ENCODE results near the gene ARMC7.
"Not testable (repeated sequence)": the region's sequence is repeated elsewhere in the genome, so short reads cannot be mapped to it uniquely, and the experiment has no call there.

Gene ARMC7

GRCh38 chr17:75132018-75133000, 22.5 kb downstream of the ARMC7 start:
- H3K79me2 ChIP-seq (ENCODE audit: control insufficient read depth, insufficient read depth, low read length, poor library complexity); H3K9me3 ChIP-seq (ENCODE audit: insufficient read depth, low read depth, low read length); H3K23ac ChIP-seq (ENCODE audit: low read length); H3K4me1 ChIP-seq (ENCODE audit: control insufficient read depth in 1 of 2, insufficient read depth in 2 of 2, low read length in 2 of 2); DNase-seq; H3K27me3 ChIP-seq (ENCODE audit: insufficient read depth, low read length): not testable (repeated sequence)
- Histone ChIP-seq H2BK120ac (ENCODE audit: insufficient read depth, low read length, poor library complexity) (peak overlapping the region; percentile 74), H2AK5ac (ENCODE audit: low read length) (peak overlapping the region; percentile 84), H3K18ac (ENCODE audit: low read length) (peak overlapping the region; percentile 98), H3K36me3 (ENCODE audit: control insufficient read depth in 1 of 2, insufficient read depth in 2 of 2, low read length in 2 of 2) (peaks cover 28 to 29% of the 10 kb centered on the region in 2 experiments), H2BK5ac (ENCODE audit: low read depth, low read length, poor library complexity) (peak overlapping the region; percentile 74), H3K27ac (ENCODE audit: low read depth, low read length) (peak overlapping the region; percentile 91), H4K12ac (ENCODE audit: low read depth, low read length) (peak overlapping the region; percentile 98), H3K79me1 (ENCODE audit: low read length) (peaks cover 11% of the 10 kb centered on the region), H3K14ac (ENCODE audit: low read length) (peak overlapping the region; percentile 95), H4K91ac (ENCODE audit: low read depth, low read length) (peak overlapping the region; percentile 98), H3K4me3 (ENCODE audit: low read depth, low read length) (peak overlapping the region; percentile 87), H4K8ac (ENCODE audit: low read depth, low read length) (peak overlapping the region; percentile 100), H3K4ac (ENCODE audit: low read depth, low read length) (peak overlapping the region; percentile 94), H3K9ac (ENCODE audit: low read length) (peak overlapping the region; percentile 92), H2AFZ (ENCODE audit: insufficient read depth, low read length, poor library complexity) (peak overlapping the region; percentile 98), H3K4me2 (ENCODE audit: low read length) (peak overlapping the region; percentile 88), H2BK12ac (ENCODE audit: low read length) (peak overlapping the region; percentile 16)
- no CpG with 5 or more reads among the region's 40 CpGs for WGBS (ENCODE audit: extremely low coverage, insufficient coverage, insufficient read length)

- H3K18ac ChIP-seq (ENCODE audit: low read length), result no peak overlapping the region
- H3K4ac ChIP-seq (ENCODE audit: low read depth, low read length), result no peak overlapping the region
- H3K4me1 ChIP-seq (ENCODE audit: control insufficient read depth in 1 of 2, insufficient read depth in 2 of 2, low read length in 2 of 2), result peaks cover 0 to 6% of the 10 kb centered on the region in 2 experiments
- no peak overlapping the region for H3K23ac ChIP-seq (ENCODE audit: low read length)
- H3K9ac ChIP-seq (ENCODE audit: low read length), result no peak overlapping the region
- DNase-seq, result no peak
- H3K79me1 ChIP-seq (ENCODE audit: low read length), result peaks cover 11% of the 10 kb centered on the region
- H3K4me3 ChIP-seq (ENCODE audit: low read depth, low read length), result no peak overlapping the region
- H2BK120ac ChIP-seq (ENCODE audit: insufficient read depth, low read length, poor library complexity), result no peak overlapping the region
- H3K27ac ChIP-seq (ENCODE audit: low read depth, low read length), result no peak overlapping the region
- no peak overlapping the region for H3K14ac ChIP-seq (ENCODE audit: low read length)
- peaks cover 31 to 34% of the 10 kb centered on the region in 2 experiments for H3K36me3 ChIP-seq (ENCODE audit: control insufficient read depth in 1 of 2, insufficient read depth in 2 of 2, low read length in 2 of 2)
- peak overlapping the region; percentile 31 for H2BK5ac ChIP-seq (ENCODE audit: low read depth, low read length, poor library complexity)
- H4K91ac ChIP-seq (ENCODE audit: low read depth, low read length), result no peak overlapping the region
- no CpG with 5 or more reads among the region's 3 CpGs for WGBS (ENCODE audit: extremely low coverage, insufficient coverage, insufficient read length)
- no peak overlapping the region for H4K12ac ChIP-seq (ENCODE audit: low read depth, low read length)
- H2AK5ac ChIP-seq (ENCODE audit: low read length), result no peak overlapping the region
- H2AFZ ChIP-seq (ENCODE audit: insufficient read depth, low read length, poor library complexity), result no peak overlapping the region
- H3K4me2 ChIP-seq (ENCODE audit: low read length), result no peak overlapping the region
- H3K27me3 ChIP-seq (ENCODE audit: insufficient read depth, low read length), result no peaks in the 10 kb centered on the region
- peaks cover 9% of the 10 kb centered on the region for H3K79me2 ChIP-seq (ENCODE audit: control insufficient read depth, insufficient read depth, low read length, poor library complexity)
- H2BK12ac ChIP-seq (ENCODE audit: low read length), result no peak overlapping the region
- no peak overlapping the region for H4K8ac ChIP-seq (ENCODE audit: low read depth, low read length)
- H3K9me3 ChIP-seq (ENCODE audit: insufficient read depth, low read depth, low read length), result no peaks in the 10 kb centered on the region
Measured at GRCh38 chr17:75133001-75133400, 23.2 kb downstream of the ARMC7 start.

GRCh38 chr17:75133607-75134347, 24.0 kb downstream of the ARMC7 start:
- H3K4ac ChIP-seq (ENCODE audit: low read depth, low read length); H3K27me3 ChIP-seq (ENCODE audit: insufficient read depth, low read length); H2AFZ ChIP-seq (ENCODE audit: insufficient read depth, low read length, poor library complexity); H4K8ac ChIP-seq (ENCODE audit: low read depth, low read length); H3K23ac ChIP-seq (ENCODE audit: low read length); H3K4me1 ChIP-seq (ENCODE audit: control insufficient read depth in 1 of 2, insufficient read depth in 2 of 2, low read length in 2 of 2); H2AK5ac ChIP-seq (ENCODE audit: low read length); H2BK5ac ChIP-seq (ENCODE audit: low read depth, low read length, poor library complexity); H4K91ac ChIP-seq (ENCODE audit: low read depth, low read length); H3K18ac ChIP-seq (ENCODE audit: low read length); H3K14ac ChIP-seq (ENCODE audit: low read length); H3K9ac ChIP-seq (ENCODE audit: low read length); H2BK12ac ChIP-seq (ENCODE audit: low read length); H2BK120ac ChIP-seq (ENCODE audit: insufficient read depth, low read length, poor library complexity); H3K4me2 ChIP-seq (ENCODE audit: low read length); H3K79me2 ChIP-seq (ENCODE audit: control insufficient read depth, insufficient read depth, low read length, poor library complexity); H4K12ac ChIP-seq (ENCODE audit: low read depth, low read length); H3K4me3 ChIP-seq (ENCODE audit: low read depth, low read length); H3K9me3 ChIP-seq (ENCODE audit: insufficient read depth, low read depth, low read length): not testable (repeated sequence)
- peaks cover 11% of the 10 kb centered on the region for H3K79me1 ChIP-seq (ENCODE audit: low read length)
- DNase-seq, result peak; percentile 60 to 69
- H3K36me3 ChIP-seq (ENCODE audit: control insufficient read depth in 1 of 2, insufficient read depth in 2 of 2, low read length in 2 of 2), result peaks cover 29 to 36% of the 10 kb centered on the region in 2 experiments
- no CpG with 5 or more reads among the region's 14 CpGs for WGBS (ENCODE audit: extremely low coverage, insufficient coverage, insufficient read length)
- peak overlapping the region; percentile 3 for H3K27ac ChIP-seq (ENCODE audit: low read depth, low read length)

- Histone ChIP-seq H3K14ac (ENCODE audit: low read length) (no peak overlapping the region), H3K4ac (ENCODE audit: low read depth, low read length) (no peak overlapping the region), H4K91ac (ENCODE audit: low read depth, low read length) (no peak overlapping the region), H3K4me1 (ENCODE audit: control insufficient read depth in 1 of 2, insufficient read depth in 2 of 2, low read length in 2 of 2) (peaks cover 0 to 4% of the 10 kb centered on the region in 2 experiments), H2BK120ac (ENCODE audit: insufficient read depth, low read length, poor library complexity) (no peak overlapping the region), H2BK5ac (ENCODE audit: low read depth, low read length, poor library complexity) (no peak overlapping the region), H3K4me2 (ENCODE audit: low read length) (no peak overlapping the region), H4K8ac (ENCODE audit: low read depth, low read length) (no peak overlapping the region), H3K36me3 (ENCODE audit: control insufficient read depth in 1 of 2, insufficient read depth in 2 of 2, low read length in 2 of 2) (peaks cover 26 to 28% of the 10 kb centered on the region in 2 experiments), H3K79me2 (ENCODE audit: control insufficient read depth, insufficient read depth, low read length, poor library complexity) (peaks cover 9% of the 10 kb centered on the region), H3K23ac (ENCODE audit: low read length) (no peak overlapping the region), H3K4me3 (ENCODE audit: low read depth, low read length) (no peak overlapping the region), H3K27me3 (ENCODE audit: insufficient read depth, low read length) (no peaks in the 10 kb centered on the region), H3K9ac (ENCODE audit: low read length) (no peak overlapping the region), H4K12ac (ENCODE audit: low read depth, low read length) (no peak overlapping the region), H2AK5ac (ENCODE audit: low read length) (no peak overlapping the region), H2AFZ (ENCODE audit: insufficient read depth, low read length, poor library complexity) (no peak overlapping the region), H3K18ac (ENCODE audit: low read length) (no peak overlapping the region), H2BK12ac (ENCODE audit: low read length) (no peak overlapping the region), H3K27ac (ENCODE audit: low read depth, low read length) (no peak overlapping the region), H3K9me3 (ENCODE audit: insufficient read depth, low read depth, low read length) (no peaks in the 10 kb centered on the region), H3K79me1 (ENCODE audit: low read length) (peaks cover 11% of the 10 kb centered on the region)
- no CpG with 5 or more reads among the region's 5 CpGs for WGBS (ENCODE audit: extremely low coverage, insufficient coverage, insufficient read length)
- no peak for DNase-seq
Measured at GRCh38 chr17:75135452-75135851, 25.7 kb downstream of the ARMC7 start.

Measured in trophoblast cell (in vitro differentiated cells and primary cell).